Measurements from ENCODE around the gene IP6K3. TPM values are rescaled to one million over a fixed set of nuclear protein-coding genes. Genes with fewer than 3 reads are reported as not detected.

The IP6K3 gene
- total and polyA plus RNA-seq, 11 donors: 11.7 to 72.4 (median 30.8) TPM

DNA sequence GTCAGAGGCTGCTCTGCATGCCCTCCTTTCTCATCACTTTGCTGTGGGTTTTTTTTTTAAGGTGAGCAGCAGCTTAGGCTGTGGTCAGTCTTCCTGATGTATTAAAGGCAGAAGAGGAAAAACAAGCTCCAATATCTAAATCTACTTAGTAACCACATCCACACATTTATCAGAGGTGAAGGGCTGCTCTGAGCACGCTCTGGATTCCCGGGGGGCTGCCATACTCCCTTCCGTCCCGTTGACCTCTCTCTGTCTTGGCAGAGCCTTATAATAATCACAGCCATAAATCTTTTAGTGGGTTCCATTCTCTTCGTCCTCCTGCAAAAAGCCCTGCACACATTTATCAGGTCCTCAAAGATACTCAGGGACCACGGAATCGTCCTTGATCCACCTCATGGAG lies 44.9 kb upstream of the IP6K3 start:
- no peak for TF ChIP-seq POLR2A (IDR thresholded peaks at IDR 0.05)
- TF ChIP-seq, protein P1, sequence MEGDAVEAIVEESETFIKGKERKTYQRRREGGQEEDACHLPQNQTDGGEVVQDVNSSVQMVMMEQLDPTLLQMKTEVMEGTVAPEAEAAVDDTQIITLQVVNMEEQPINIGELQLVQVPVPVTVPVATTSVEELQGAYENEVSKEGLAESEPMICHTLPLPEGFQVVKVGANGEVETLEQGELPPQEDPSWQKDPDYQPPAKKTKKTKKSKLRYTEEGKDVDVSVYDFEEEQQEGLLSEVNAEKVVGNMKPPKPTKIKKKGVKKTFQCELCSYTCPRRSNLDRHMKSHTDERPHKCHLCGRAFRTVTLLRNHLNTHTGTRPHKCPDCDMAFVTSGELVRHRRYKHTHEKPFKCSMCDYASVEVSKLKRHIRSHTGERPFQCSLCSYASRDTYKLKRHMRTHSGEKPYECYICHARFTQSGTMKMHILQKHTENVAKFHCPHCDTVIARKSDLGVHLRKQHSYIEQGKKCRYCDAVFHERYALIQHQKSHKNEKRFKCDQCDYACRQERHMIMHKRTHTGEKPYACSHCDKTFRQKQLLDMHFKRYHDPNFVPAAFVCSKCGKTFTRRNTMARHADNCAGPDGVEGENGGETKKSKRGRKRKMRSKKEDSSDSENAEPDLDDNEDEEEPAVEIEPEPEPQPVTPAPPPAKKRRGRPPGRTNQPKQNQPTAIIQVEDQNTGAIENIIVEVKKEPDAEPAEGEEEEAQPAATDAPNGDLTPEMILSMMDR (IDR thresholded peaks at IDR 0.05): no peak
- ATAC-seq (no peak), DNase-seq (peak in 1 of 5 donors; percentile 18)
- Histone ChIP-seq H3K36me3 (peaks cover 0 to 9% (median 0%) of the 10 kb centered on the region in 9 donors), H3K4me3 (no peak overlapping the region), H3K9me3 (no peaks in the 10 kb centered on the region), H3K27ac (no peak overlapping the region), H3K27me3 (peaks cover 0 to 7% (median 0%) of the 10 kb centered on the region in 9 donors), H3K4me1 (peaks cover 3 to 21% (median 17%) of the 10 kb centered on the region in 12 donors)
- intact Hi-C loops (cut with DNase I): no loop called here
- WGBS, 4 donors: 71 to 79% (median 77%) methylated on average over 7 of the region's 7 CpGs

DNA sequence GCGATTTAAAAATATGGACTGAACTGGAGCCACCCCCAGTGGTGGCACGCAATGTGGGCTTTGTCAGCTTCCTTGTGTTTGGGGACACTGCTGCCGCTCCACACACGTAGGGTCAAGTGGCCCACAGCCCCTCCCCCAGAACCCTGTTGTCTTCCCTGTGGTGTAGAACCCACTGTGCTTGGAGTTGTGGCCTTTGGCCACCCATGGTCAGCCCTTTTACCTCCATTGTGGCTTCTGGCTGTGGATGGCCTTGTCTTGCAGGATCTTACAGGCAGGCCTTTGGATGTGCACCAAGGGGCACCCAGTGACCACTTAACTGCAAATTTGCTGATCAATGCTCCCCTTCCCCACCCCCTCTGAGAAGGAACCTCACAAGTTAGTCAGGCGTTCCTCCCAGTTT lies 44.2 kb upstream of the IP6K3 start:
- intact Hi-C loops (cut with DNase I): no loop called here
- no peaks in the 10 kb centered on the region for H3K9me3 ChIP-seq
- H3K36me3 ChIP-seq: peaks cover 0 to 17% (median 5%) of the 10 kb centered on the region in 9 donors
- no peak overlapping the region for H3K4me3 ChIP-seq
- TF ChIP-seq, protein P1 (IDR thresholded peaks at IDR 0.05): no peak
- no peak for TF ChIP-seq POLR2A (IDR thresholded peaks at IDR 0.05)
- H3K27me3 ChIP-seq: peaks cover 0 to 7% (median 0%) of the 10 kb centered on the region in 9 donors
- peaks cover 3 to 28% (median 24%) of the 10 kb centered on the region in 12 donors for H3K4me1 ChIP-seq
- H3K27ac ChIP-seq: no peak overlapping the region
- DNase-seq (peak in 1 of 5 donors; percentile 35), ATAC-seq (no peak)
- WGBS, 4 donors: 87 to 95% (median 93%) methylated on average over 5 of the region's 5 CpGs

DNA sequence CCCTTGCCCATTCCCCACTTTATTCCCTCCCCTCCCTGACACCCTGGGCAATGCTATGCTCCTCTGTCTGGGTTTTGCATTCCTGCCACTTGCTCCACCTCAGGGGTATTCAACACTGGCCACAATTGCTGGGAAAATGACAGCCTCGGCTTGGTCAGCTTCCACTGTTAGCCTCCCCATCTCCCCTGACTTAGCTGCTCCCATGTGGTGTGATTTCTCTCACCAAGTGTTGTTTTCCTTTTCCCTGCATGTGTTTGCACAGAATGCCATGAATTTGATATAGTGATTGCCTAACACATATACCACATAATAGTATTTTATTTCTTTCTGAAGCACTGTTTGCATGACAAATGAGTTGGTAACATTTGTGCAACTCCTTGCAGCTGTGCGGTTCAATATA lies 43.7 kb upstream of the IP6K3 start:
- DNase-seq (no peak), ATAC-seq (no peak)
- Histone ChIP-seq H3K4me1 (peaks cover 3 to 33% (median 29%) of the 10 kb centered on the region in 12 donors), H3K27ac (no peak overlapping the region), H3K36me3 (peaks cover 0 to 22% (median 5%) of the 10 kb centered on the region in 9 donors), H3K27me3 (peaks cover 0 to 7% (median 0%) of the 10 kb centered on the region in 9 donors), H3K4me3 (no peak overlapping the region), H3K9me3 (no peaks in the 10 kb centered on the region)
- 75 to 81% (median 79%) methylated on average over 2 of the region's 2 CpGs for WGBS, 4 donors
- TF ChIP-seq, protein P1 (IDR thresholded peaks at IDR 0.05): no peak
- no peak for TF ChIP-seq POLR2A (IDR thresholded peaks at IDR 0.05)
- intact Hi-C loops (cut with DNase I): no loop called here

DNA sequence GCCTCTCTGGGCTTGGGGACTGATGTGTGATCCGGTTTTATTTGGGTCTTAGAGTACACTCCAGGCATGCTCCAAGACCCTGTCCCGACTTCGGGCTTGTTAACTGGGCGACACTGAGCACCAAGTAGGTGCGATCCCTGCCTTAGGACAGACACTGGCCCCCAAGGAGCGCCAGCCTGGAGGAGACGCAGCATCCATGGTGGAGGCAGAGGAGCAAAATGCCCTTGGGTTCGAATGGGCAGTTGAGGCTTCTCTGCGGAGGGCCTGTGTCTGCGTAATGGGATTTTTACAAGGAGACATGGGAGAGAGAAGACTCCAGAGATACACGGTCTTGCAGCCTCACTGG lies 42.8 kb upstream of the IP6K3 start:
- Histone ChIP-seq H3K27ac (peak overlapping the region in 9 of 12 donors; percentile 95 to 99 (median 98)), H3K4me3 (peak overlapping the region in 8 of 12 donors; percentile 66 to 100 (median 95))
- WGBS, 4 donors: 90 to 94% (median 92%) methylated on average over 11 of the region's 11 CpGs

More for the DNA sequence above, 42.8 kb upstream of the IP6K3 start:
- intact Hi-C loops (cut with DNase I): loop anchor here in 1 of 10 donors (2.0 kb wide), 1 partner anchor 79 kb away; the partner anchor contains the start of gene UQCC2
- Histone ChIP-seq H3K27me3 (peaks cover 0 to 4% (median 0%) of the 10 kb centered on the region in 9 donors), H3K4me1 (peaks cover 3 to 42% (median 36%) of the 10 kb centered on the region in 12 donors), H3K36me3 (peaks cover 0 to 30% (median 9%) of the 10 kb centered on the region in 9 donors), H3K9me3 (no peaks in the 10 kb centered on the region)
- TF ChIP-seq POLR2A (IDR thresholded peaks at IDR 0.05): no peak
- TF ChIP-seq, protein P1 (IDR thresholded peaks at IDR 0.05): no peak
- ATAC-seq: no peak
- DNase-seq: peak in 1 of 5 donors; percentile 47

Data from heart left ventricle (tissue), 16 donors.